PC-3 (cell line): ENCODE results near the gene KLK13.

ENCODE experiments used
- CTCF ChIP-seq: fragments of 300-600 bp; sonication (generic); conservative IDR thresholded peaks from 2 replicates; pipeline ENCODE4 v1.5.1; 2017; ENCODE audit warnings: antibody characterized with exemption, low read depth, mild to moderate bottlenecking, low read length
- EZH2 ChIP-seq: fragments of 300-600 bp; sonication (generic); IDR thresholded peaks from one replicate; pipeline ENCODE4 v1.6.1; 2017; ENCODE audit warnings: antibody characterized with exemption, mild to moderate bottlenecking, low read length; ENCODE audit not compliant: unreplicated experiment
- EZH2phosphoT487 ChIP-seq: fragments of 300-600 bp; sonication (generic); IDR thresholded peaks from 2 replicates; pipeline ENCODE4 v1.6.1; 2018; ENCODE audit warnings: mild to moderate bottlenecking, antibody characterized with exemption, low read length, borderline replicate concordance

GRCh38 chr19:51091126-51091525, 26.2 kb upstream of the KLK13 start:
- no peak for TF ChIP-seq EZH2
- TF ChIP-seq EZH2phosphoT487: no peak
- no peak for TF ChIP-seq CTCF
